ENCODE measurements around the gene RPL23. TPM values are rescaled to one million over a fixed set of nuclear protein-coding genes. Genes with fewer than 3 reads are reported as not detected.

RPL23 gene
- total and polyA plus RNA-seq, 2 experiments from 2014 or later, result 516 to 1,221 TPM

DNA sequence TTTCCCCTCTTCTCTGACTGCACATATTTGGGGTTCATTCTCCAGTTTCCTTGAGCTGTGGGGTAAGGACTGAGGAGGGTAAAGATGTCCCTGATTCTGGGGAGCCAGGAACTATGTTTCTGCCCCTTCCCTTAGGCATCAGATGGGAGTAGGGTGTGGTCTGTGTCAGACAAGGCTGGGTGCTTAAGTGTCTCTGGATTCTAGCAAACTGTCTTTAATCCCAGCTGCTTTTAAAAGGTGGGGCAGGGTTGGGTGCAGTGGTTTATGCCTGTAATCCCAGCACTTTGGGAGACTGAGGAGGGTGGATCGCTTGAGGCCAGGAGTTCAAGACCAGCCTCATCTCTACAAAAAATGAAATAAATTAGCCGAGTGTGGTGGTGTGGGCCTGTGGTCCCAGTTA lies 29.3 kb upstream of the RPL23 start:
- H3K4me1 ChIP-seq (ENCODE audit: insufficient read depth), result peaks cover 67% of the 10 kb centered on the region
- H3K27me3 ChIP-seq (replicated peaks; ENCODE audit: insufficient read depth), result no peaks in the 10 kb centered on the region
- peaks cover 15% of the 10 kb centered on the region for H3K36me3 ChIP-seq (ENCODE audit: low read depth)
- no peak overlapping the region for H3K4me3 ChIP-seq
- no peak overlapping the region for H3K4me2 ChIP-seq (ENCODE audit: unreplicated experiment)
- no peak for DNase-seq
- H3K9me2 ChIP-seq (ENCODE audit: insufficient read depth), result no peaks in the 10 kb centered on the region
- H3F3A ChIP-seq (ENCODE audit: insufficient read depth), result peaks cover 60% of the 10 kb centered on the region
- no peaks in the 10 kb centered on the region for H3K9me3 ChIP-seq (ENCODE audit: low read depth)
- H3K79me2 ChIP-seq (ENCODE audit: insufficient read depth), result peaks cover 95% of the 10 kb centered on the region
- peak overlapping the region; percentile 36 for H3K27ac ChIP-seq
- no peak overlapping the region; the same call in 1 of the 2 replicates for H3K9ac ChIP-seq
- in situ Hi-C loops (cut with MboI), result no loop called here
- TF ChIP-seq EZH2 (IDR thresholded peaks at IDR 0.05; ENCODE audit: insufficient read depth, poor library complexity, severe bottlenecking) (no peak), EZH2phosphoT487 (IDR thresholded peaks at IDR 0.05; ENCODE audit: insufficient read depth, low read depth) (no peak)
- WGBS, 2 experiments (ENCODE audit: low coverage in 1 of 2, low lambda C conversion rate in 2 of 2, missing lambda C conversion rate in 2 of 2), result 98 to 100% methylated on average over 2 of the region's 2 CpGs
- peaks cover 32% of the 10 kb centered on the region for H4K20me1 ChIP-seq (ENCODE audit: insufficient read depth)
- H2AFZ ChIP-seq, result no peak overlapping the region

DNA sequence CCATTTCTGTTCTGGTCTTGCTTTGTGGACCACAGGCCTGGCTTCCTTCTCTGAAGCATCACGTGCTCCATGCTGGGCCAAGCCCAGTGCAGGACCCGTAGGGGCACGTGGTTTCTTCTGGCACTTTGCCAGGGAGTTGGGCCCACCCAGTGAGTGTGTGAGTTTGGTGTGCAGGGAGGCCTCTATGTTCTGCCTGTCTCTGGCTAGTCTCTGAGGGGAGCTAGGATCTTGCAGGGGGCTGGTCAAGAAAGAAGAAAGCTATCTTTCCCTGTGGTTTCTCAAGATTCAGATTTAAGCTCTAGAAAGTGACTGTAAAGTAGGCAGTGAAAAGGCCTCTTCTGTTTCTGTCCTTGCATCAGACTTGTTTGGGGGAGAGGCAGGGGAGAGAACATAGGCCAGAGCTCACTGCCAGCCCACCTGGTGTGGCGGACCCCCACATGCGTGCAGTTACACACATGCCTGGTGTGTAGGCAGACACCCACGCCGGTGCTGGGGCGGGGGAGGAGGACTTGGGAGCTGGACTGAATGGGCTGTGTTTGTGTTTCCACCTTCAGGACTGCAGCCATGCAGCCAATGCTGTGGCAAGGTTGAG lies 28.2 kb upstream of the RPL23 start:
- H3K9me2 ChIP-seq (ENCODE audit: insufficient read depth), result no peaks in the 10 kb centered on the region
- H3K4me1 ChIP-seq (ENCODE audit: insufficient read depth), result peaks cover 73% of the 10 kb centered on the region
- H3F3A ChIP-seq (ENCODE audit: insufficient read depth), result peaks cover 64% of the 10 kb centered on the region
- in situ Hi-C loops (cut with MboI), result no loop called here
- 29 to 33% methylated on average over 8 of the region's 8 CpGs for WGBS, 2 experiments (ENCODE audit: low coverage in 1 of 2, low lambda C conversion rate in 2 of 2, missing lambda C conversion rate in 2 of 2)
- H4K20me1 ChIP-seq (ENCODE audit: insufficient read depth), result peaks cover 26% of the 10 kb centered on the region
- no peak overlapping the region for H3K4me3 ChIP-seq
- peak; percentile 54 for DNase-seq
- TF ChIP-seq EZH2phosphoT487 (IDR thresholded peaks at IDR 0.05; ENCODE audit: insufficient read depth, low read depth), result no peak
- TF ChIP-seq EZH2 (IDR thresholded peaks at IDR 0.05; ENCODE audit: insufficient read depth, poor library complexity, severe bottlenecking), result no peak
- peak overlapping the region; percentile 76 for H3K4me2 ChIP-seq (ENCODE audit: unreplicated experiment)
- H3K36me3 ChIP-seq (ENCODE audit: low read depth), result peaks cover 16% of the 10 kb centered on the region
- H3K9ac ChIP-seq, result peak overlapping the region; percentile 47; the same call in 1 of the 2 replicates
- H3K27me3 ChIP-seq (replicated peaks; ENCODE audit: insufficient read depth), result no peaks in the 10 kb centered on the region
- no peak overlapping the region for H2AFZ ChIP-seq
- H3K79me2 ChIP-seq (ENCODE audit: insufficient read depth), result peaks cover 95% of the 10 kb centered on the region
- no peaks in the 10 kb centered on the region for H3K9me3 ChIP-seq (ENCODE audit: low read depth)
- peak overlapping the region; percentile 60 for H3K27ac ChIP-seq

DNA sequence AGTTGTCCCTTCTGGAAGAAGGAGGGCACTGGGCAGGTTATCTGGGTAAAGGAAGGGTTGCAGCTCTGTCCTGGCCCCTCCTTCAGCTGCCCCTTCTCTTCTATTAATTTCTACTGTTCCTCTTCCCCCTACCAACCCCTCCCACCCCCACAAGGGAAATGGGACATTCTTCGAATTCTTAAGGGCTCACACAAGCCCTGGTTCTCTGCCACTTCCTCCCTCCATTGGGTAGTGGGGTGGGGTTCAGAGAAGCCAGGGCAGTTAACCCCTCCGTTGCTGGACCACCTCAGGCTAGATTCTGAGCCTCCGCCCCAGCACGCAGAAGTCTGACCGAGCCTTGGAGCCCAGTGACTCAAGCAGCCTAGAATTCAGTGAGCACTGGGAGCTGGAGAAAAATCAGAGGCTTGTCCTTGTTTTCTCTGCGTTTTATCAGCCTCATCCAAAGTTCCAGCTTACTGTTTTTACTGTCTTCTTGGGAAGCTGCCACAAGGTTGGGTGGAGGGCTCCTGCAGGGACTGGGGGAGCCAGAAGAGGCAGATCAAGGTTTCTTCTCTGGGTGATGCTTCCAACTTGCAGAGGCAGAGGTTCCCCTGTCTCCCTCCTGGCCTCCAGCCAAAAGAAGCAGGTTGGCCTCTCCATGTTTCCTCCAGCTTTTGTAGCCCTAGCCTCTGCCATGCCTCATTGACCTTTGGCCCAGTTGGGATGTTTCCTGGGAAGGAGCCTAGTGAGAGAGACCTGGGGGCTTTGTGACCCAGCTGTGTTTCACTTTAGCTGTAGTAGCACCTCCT lies 26.6 kb upstream of the RPL23 start:
- in situ Hi-C loops (cut with MboI), result no loop called here
- H3K9me3 ChIP-seq (ENCODE audit: low read depth), result no peaks in the 10 kb centered on the region
- H3K36me3 ChIP-seq (ENCODE audit: low read depth), result peaks cover 11% of the 10 kb centered on the region
- peak overlapping the region; percentile 47 for H3K9ac ChIP-seq
- no peak overlapping the region for H2AFZ ChIP-seq
- H3K27me3 ChIP-seq (replicated peaks; ENCODE audit: insufficient read depth), result no peaks in the 10 kb centered on the region
- H3F3A ChIP-seq (ENCODE audit: insufficient read depth), result peaks cover 72% of the 10 kb centered on the region
- peaks cover 31% of the 10 kb centered on the region for H4K20me1 ChIP-seq (ENCODE audit: insufficient read depth)
- H3K79me2 ChIP-seq (ENCODE audit: insufficient read depth), result peaks cover 95% of the 10 kb centered on the region
- peaks cover 71% of the 10 kb centered on the region for H3K4me1 ChIP-seq (ENCODE audit: insufficient read depth)
- peak overlapping the region; percentile 40 for H3K4me3 ChIP-seq
- peak overlapping the region; percentile 76 for H3K4me2 ChIP-seq (ENCODE audit: unreplicated experiment)
- H3K27ac ChIP-seq, result peak overlapping the region; percentile 60
- DNase-seq, result peak; percentile 89
- WGBS, 2 experiments (ENCODE audit: low coverage in 1 of 2, low lambda C conversion rate in 2 of 2, missing lambda C conversion rate in 2 of 2), result 0 to 3% methylated on average over 6 of the region's 6 CpGs
- H3K9me2 ChIP-seq (ENCODE audit: insufficient read depth), result no peaks in the 10 kb centered on the region
- TF ChIP-seq EZH2 (IDR thresholded peaks at IDR 0.05; ENCODE audit: insufficient read depth, poor library complexity, severe bottlenecking) (no peak), EZH2phosphoT487 (IDR thresholded peaks at IDR 0.05; ENCODE audit: insufficient read depth, low read depth) (no peak)

DNA sequence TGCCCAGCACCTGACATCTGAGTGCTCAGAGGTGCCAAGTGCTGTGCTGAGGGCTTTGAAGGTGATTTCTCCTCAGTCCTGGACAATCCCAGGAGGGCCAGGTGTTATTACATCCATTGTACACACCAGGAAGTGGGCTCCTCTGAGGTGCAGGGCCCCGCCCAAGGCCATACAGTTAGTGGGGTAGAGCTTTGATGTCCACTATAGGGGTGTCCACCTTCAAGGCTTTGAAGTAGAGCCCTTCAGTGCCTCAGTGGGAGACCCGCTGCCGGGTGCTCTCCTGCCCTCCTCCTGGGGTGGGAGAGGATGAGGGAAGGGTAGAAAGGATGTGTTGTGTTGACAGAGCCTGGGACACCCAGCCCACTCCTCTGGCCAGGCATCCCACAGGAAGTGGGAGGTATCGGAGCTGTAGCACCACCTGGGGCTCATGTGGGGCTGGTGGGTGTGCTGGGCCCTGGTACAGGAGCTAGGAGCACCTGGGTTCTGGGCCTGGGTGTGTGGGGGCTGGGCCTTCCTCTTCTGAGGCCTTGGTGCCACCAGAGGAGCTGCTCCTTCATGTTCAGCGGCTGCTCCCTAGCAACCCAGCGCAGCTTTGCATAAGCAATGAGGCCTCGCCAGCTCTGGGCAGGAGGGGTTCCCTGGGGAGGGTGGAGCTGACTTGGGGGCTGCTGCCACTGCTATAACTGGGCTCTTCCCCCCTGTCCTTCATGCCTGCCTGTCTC lies 23.8 kb upstream of the RPL23 start:
- H3K9me2 ChIP-seq (ENCODE audit: insufficient read depth), result no peaks in the 10 kb centered on the region
- in situ Hi-C loops (cut with MboI), result no loop called here
- TF ChIP-seq EZH2 (IDR thresholded peaks at IDR 0.05; ENCODE audit: insufficient read depth, poor library complexity, severe bottlenecking) (no peak), EZH2phosphoT487 (IDR thresholded peaks at IDR 0.05; ENCODE audit: insufficient read depth, low read depth) (no peak)
- H3K4me1 ChIP-seq (ENCODE audit: insufficient read depth), result peaks cover 83% of the 10 kb centered on the region
- no peak overlapping the region for H3K4me2 ChIP-seq (ENCODE audit: unreplicated experiment)
- WGBS, 2 experiments (ENCODE audit: low coverage in 1 of 2, low lambda C conversion rate in 2 of 2, missing lambda C conversion rate in 2 of 2), result 67 to 96% methylated on average over 4 to 7 of the region's 7 CpGs
- H4K20me1 ChIP-seq (ENCODE audit: insufficient read depth), result peaks cover 33% of the 10 kb centered on the region
- H3K36me3 ChIP-seq (ENCODE audit: low read depth), result peaks cover 11% of the 10 kb centered on the region
- no peak for DNase-seq
- H3F3A ChIP-seq (ENCODE audit: insufficient read depth), result peaks cover 54% of the 10 kb centered on the region
- H3K9ac ChIP-seq, result no peak overlapping the region
- peaks cover 95% of the 10 kb centered on the region for H3K79me2 ChIP-seq (ENCODE audit: insufficient read depth)
- H3K27ac ChIP-seq, result no peak overlapping the region
- no peaks in the 10 kb centered on the region for H3K27me3 ChIP-seq (replicated peaks; ENCODE audit: insufficient read depth)
- no peaks in the 10 kb centered on the region for H3K9me3 ChIP-seq (ENCODE audit: low read depth)
- H2AFZ ChIP-seq, result no peak overlapping the region
- H3K4me3 ChIP-seq, result no peak overlapping the region

All from GM23248 (cell line).